B cell (primary cell): ENCODE measurements around the gene WDR18. TPM values are rescaled to one million over a fixed set of nuclear protein-coding genes. Genes with fewer than 3 reads are reported as not detected.

ENCODE experiments used
- ATAC-seq: fragments of 200-7000 bp; cut with Tn5 transposase; one replicate; pipeline ENCODE4 v1.10.0; 2021; ENCODE audit warnings: low read depth, mild to moderate bottlenecking, moderate number of reproducible peaks, moderate library complexity
- CTCF ChIA-PET: fragments of 350-600 bp; sonication (Branson Sonifier 250); formaldehyde crosslinking; loops from one replicate; lab custom pipeline; 2021; ENCODE audit warnings: antibody characterized with exemption, inconsistent platforms; lab: Charles Lee
- POLR2A ChIA-PET: fragments of 350-600 bp; sonication (Branson Sonifier 250); formaldehyde crosslinking; loops from one replicate; lab custom pipeline; 2021; ENCODE audit warnings: antibody characterized with exemption; lab: Charles Lee
- DNase-seq: peaks from one replicate; pipeline ENCODE4 v3.0.0; 2013
- H2AFZ ChIP-seq: 2 replicates; pipeline ENCODE4 v1.6.1; 2012; ENCODE audit warnings: mild to moderate bottlenecking, low read depth, low read length; ENCODE audit not compliant: insufficient read depth, poor library complexity, severe bottlenecking
- H3K27ac ChIP-seq, 2 donors: 1 replicate in 1 of 2; 2 replicates in 1 of 2; pipeline ENCODE4 v1.5.1; 2012 to 2013; ENCODE audit warnings: low read length in 2 of 2, mild to moderate bottlenecking in 2 of 2, moderate library complexity in 1 of 2
- H3K27me3 ChIP-seq, 4 experiments: fragments of 200-600 bp in 1 of 4; sonication (generic) in 1 of 4; replicated peaks in 1 of 4; 1 replicate in 2 of 4; 2 replicates in 2 of 4; pipeline versions ENCODE4 v1.6.1 to v1.7.0; 2013 to 2016; ENCODE audit warnings: low read length in 3 of 4, mild to moderate bottlenecking in 2 of 4, mixed read lengths in 1 of 4, moderate library complexity in 1 of 4; ENCODE audit not compliant: insufficient read depth in 4 of 4, control insufficient read depth in 3 of 4; ENCODE audit errors: control extremely low read depth in 1 of 4
- H3K36me3 ChIP-seq, 2 experiments: replicated peaks in 1 of 2; 1 replicate in 1 of 2; 2 replicates in 1 of 2; pipeline versions ENCODE4 v1.6.1 to v1.7.1; 2013; ENCODE audit warnings: low read length in 1 of 2; ENCODE audit not compliant: insufficient read depth in 2 of 2, control insufficient read depth in 1 of 2; ENCODE audit errors: control extremely low read depth in 1 of 2, extremely low read depth in 1 of 2
- H3K4me1 ChIP-seq, 2 donors: fragments of 200-600 bp in 1 of 2; sonication (generic) in 1 of 2; 1 replicate in 1 of 2; 2 replicates in 1 of 2; pipeline versions ENCODE4 v1.5.1 to v1.6.1; 2013 to 2017; ENCODE audit warnings: low read length in 2 of 2; ENCODE audit not compliant: control insufficient read depth in 2 of 2, insufficient read depth in 2 of 2
- H3K4me2 ChIP-seq: replicated peaks from 2 replicates; pipeline ENCODE3; 2012; ENCODE audit warnings: mild to moderate bottlenecking, low read depth, low read length; ENCODE audit not compliant: poor library complexity, severe bottlenecking
- H3K4me3 ChIP-seq, 5 experiments: fragments of 200-600 bp in 1 of 5; sonication (generic) in 1 of 5; 1 replicate in 3 of 5; 2 replicates in 2 of 5; pipeline versions ENCODE4 v1.5.1 to v1.7.0; 2011 to 2016; ENCODE audit warnings: low read length in 4 of 5, mild to moderate bottlenecking in 4 of 5, low read depth in 2 of 5, control low read depth in 1 of 5, moderate library complexity in 1 of 5; ENCODE audit not compliant: insufficient read depth in 1 of 5; ENCODE audit errors: control extremely low read depth in 1 of 5, extremely low read depth in 1 of 5
- H3K79me2 ChIP-seq: fragments of 200-600 bp; sonication (generic); one replicate; pipeline ENCODE4 v1.6.0; 2016; ENCODE audit warnings: low read length; ENCODE audit not compliant: control insufficient read depth, insufficient read depth
- H3K9ac ChIP-seq: fragments of 200-600 bp; sonication (generic); 2 replicates; pipeline ENCODE4 v1.6.1; 2017; ENCODE audit warnings: mild to moderate bottlenecking, low read length, moderate library complexity
- H3K9me3 ChIP-seq, 3 donors: one replicate each; pipeline versions ENCODE4 v1.6.1 to v1.7.1; 2013; ENCODE audit warnings: low read length in 2 of 3; ENCODE audit not compliant: control insufficient read depth in 2 of 3, insufficient read depth in 1 of 3; ENCODE audit errors: control extremely low read depth in 1 of 3
- H4K20me1 ChIP-seq: 2 replicates; pipeline ENCODE4 v1.6.0; 2012; ENCODE audit warnings: mild to moderate bottlenecking, low read length; ENCODE audit not compliant: insufficient read depth, control insufficient read depth, poor library complexity, severe bottlenecking
- H3K27ac Mint-ChIP-seq: one replicate; pipeline ENCODE4 v1.8.0; 2021; ENCODE audit warnings: mixed read lengths
- H3K27me3 Mint-ChIP-seq: one replicate; pipeline ENCODE4 v1.8.0; 2021; ENCODE audit warnings: mixed read lengths
- H3K4me1 Mint-ChIP-seq: one replicate; pipeline ENCODE4 v1.8.0; 2021; ENCODE audit warnings: mixed read lengths
- H3K4me3 Mint-ChIP-seq: one replicate; pipeline ENCODE4 v1.8.0; 2021; ENCODE audit warnings: mixed read lengths
- H3K9me3 Mint-ChIP-seq: one replicate; pipeline ENCODE4 v1.8.0; 2022; ENCODE audit warnings: mixed read lengths; ENCODE audit not compliant: insufficient read depth
- CTCF ChIP-seq: fragments of 200-600 bp; IDR thresholded peaks from one replicate; pipeline ENCODE4 v1.8.0; 2022; ENCODE audit warnings: antibody characterized with exemption, mild to moderate bottlenecking
- EZH2 ChIP-seq: IDR thresholded peaks from 2 replicates; pipeline ENCODE4 v1.6.1; 2012; ENCODE audit warnings: borderline replicate concordance, low read depth, mild to moderate bottlenecking, moderate library complexity, low read length; ENCODE audit not compliant: insufficient read depth, poor library complexity, severe bottlenecking
- WGBS: methylation state at CpG from one replicate; pipeline ENCODE4 v1.1.5; 2013; ENCODE audit warnings: missing lambda C conversion rate; ENCODE audit not compliant: insufficient coverage; 5-methylcytosine and 5-hydroxymethylcytosine counted together
- intact Hi-C: fragments of 100-400 bp; cut with micrococcal nuclease; formaldehyde crosslinking; loops from one replicate; pipeline ENCODE4 v1.10.0; 2022
- polyA plus RNA-seq: library from polyadenylated mRNA; depleted of rRNA; stranded (reverse); fragments of >200 nt; gene quantifications from 2 replicates; pipeline ENCODE4 v1.2.3, GENCODE V29; 2012
- total RNA-seq, 2 donors: library from RNA; stranded (reverse); fragments of 120-200 nt in 1 of 2; gene quantifications; 1 replicate in 1 of 2; 2 replicates in 1 of 2; pipeline versions ENCODE4 v1.2.3 to v1.2.4, GENCODE V29; 2013 to 2022

The WDR18 gene
- total and polyA plus RNA-seq, 2 donors (not counting 1 experiment from before 2014, with no cell fraction given) = 48.5 to 60.5 TPM

DNA sequence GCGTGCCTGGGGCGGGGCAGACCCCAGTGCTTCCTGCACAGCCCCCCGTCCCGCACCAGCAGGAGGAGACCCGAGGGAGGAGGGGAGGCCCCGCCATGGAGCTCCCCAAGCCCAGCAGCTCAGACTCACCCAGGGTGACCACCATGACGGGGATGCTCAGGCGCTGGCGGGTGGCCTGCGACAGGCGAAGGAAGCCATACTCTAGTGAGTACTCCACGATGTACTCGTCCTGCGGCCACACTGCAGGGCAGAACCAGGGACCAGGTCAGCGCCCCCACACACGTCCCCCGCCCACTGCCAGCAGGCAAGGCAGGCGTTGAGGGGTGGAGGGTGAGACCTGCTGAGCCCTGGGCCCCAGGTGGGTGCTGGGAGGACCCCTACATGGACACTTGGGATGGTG, 28.2 kb downstream of the WDR18 start:
- H3K27me3 Mint-ChIP-seq = no peaks in the 10 kb centered on the region
- 99% methylated on average over 16 of the region's 18 CpGs for WGBS
- H3K79me2 ChIP-seq = peaks cover 52% of the 10 kb centered on the region
- no peak overlapping the region for H3K4me3 ChIP-seq
- ATAC-seq = no peak
- H3K4me1 ChIP-seq = peaks cover 11 to 21% of the 10 kb centered on the region in 2 donors
- H3K27ac Mint-ChIP-seq = no peak overlapping the region
- peaks cover 0 to 41% of the 10 kb centered on the region in 2 experiments for H3K36me3 ChIP-seq
- peaks cover 19% of the 10 kb centered on the region for H3K4me1 Mint-ChIP-seq
- H3K4me2 ChIP-seq = no peak overlapping the region
- ChIA-PET POLR2A (interaction anchor here (0.6 kb wide), 1 partner anchor 175 kb away, joined by 4 read pairs; no protein-coding TSS in a partner anchor), CTCF (no interaction called here)
- no peaks in the 10 kb centered on the region for H3K9me3 ChIP-seq
- H3K4me3 Mint-ChIP-seq = no peak overlapping the region
- no peaks in the 10 kb centered on the region for H3K27me3 ChIP-seq
- H4K20me1 ChIP-seq = peaks cover 81% of the 10 kb centered on the region
- no peak for DNase-seq
- H2AFZ ChIP-seq = no peak overlapping the region
- H3K9ac ChIP-seq = no peak overlapping the region
- no peak overlapping the region for H3K27ac ChIP-seq
- TF ChIP-seq CTCF = no peak
- TF ChIP-seq EZH2 = no peak
- intact Hi-C loops = no loop called here
- no peaks in the 10 kb centered on the region for H3K9me3 Mint-ChIP-seq

DNA sequence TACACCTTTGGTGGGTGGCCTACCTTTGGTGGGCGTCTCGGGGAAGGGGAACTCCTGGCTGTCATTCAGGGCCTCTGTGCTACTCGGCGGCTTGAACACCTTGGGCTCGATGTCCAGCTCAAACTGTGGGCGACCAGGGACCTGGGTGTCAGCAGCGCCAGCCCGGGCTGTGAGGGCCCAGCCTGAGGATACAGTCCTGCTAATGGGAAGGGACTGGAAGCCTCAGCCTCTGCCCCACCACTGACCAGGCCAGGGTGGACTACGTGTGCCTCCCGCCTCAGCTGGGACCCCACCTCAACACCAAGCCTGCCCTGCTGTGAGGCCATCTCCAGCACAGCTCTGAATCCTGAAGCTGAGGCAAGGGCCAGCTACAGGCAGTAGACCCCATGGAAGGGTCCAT, 29.1 kb downstream of the WDR18 start:
- H3K4me3 ChIP-seq = no peak overlapping the region
- no peaks in the 10 kb centered on the region for H3K27me3 Mint-ChIP-seq
- ATAC-seq (no peak), DNase-seq (no peak)
- H3K4me1 ChIP-seq = peaks cover 20 to 30% of the 10 kb centered on the region in 2 donors
- no peak overlapping the region for H3K4me3 Mint-ChIP-seq
- POLR2A ChIA-PET = no interaction called here
- H3K9ac ChIP-seq = no peak overlapping the region
- no peak overlapping the region for H3K27ac Mint-ChIP-seq
- no peak overlapping the region for H3K4me2 ChIP-seq
- WGBS = 95% methylated on average over 10 of the region's 10 CpGs
- H3K36me3 ChIP-seq = peaks cover 0 to 43% of the 10 kb centered on the region in 2 experiments
- peaks cover 90% of the 10 kb centered on the region for H4K20me1 ChIP-seq
- H3K79me2 ChIP-seq = peaks cover 61% of the 10 kb centered on the region
- CTCF ChIA-PET = no interaction called here
- TF ChIP-seq EZH2 = no peak
- TF ChIP-seq CTCF = no peak
- no peaks in the 10 kb centered on the region for H3K9me3 Mint-ChIP-seq
- peaks cover 27% of the 10 kb centered on the region for H3K4me1 Mint-ChIP-seq
- H3K27me3 ChIP-seq = no peaks in the 10 kb centered on the region
- no peak overlapping the region for H2AFZ ChIP-seq
- no peaks in the 10 kb centered on the region for H3K9me3 ChIP-seq
- H3K27ac ChIP-seq = no peak overlapping the region
- intact Hi-C loops = no loop called here
